K562 (cell line): ENCODE measurements around the gene HSD17B1. TPM values are rescaled to one million over a fixed set of nuclear protein-coding genes. Genes with fewer than 3 reads are reported as not detected.

Experiments used
- ARID4B ChIP-seq: sonication (generic); formaldehyde crosslinking; IDR thresholded peaks from 2 replicates; pipeline ENCODE4 v1.8.0; 2022; ENCODE audit warnings: mild to moderate bottlenecking, missing genetic modification reagents
- ATF3 ChIP-seq, 2 experiments: fragments of 450-650 bp in 1 of 2; sonication (generic) in 1 of 2; formaldehyde crosslinking in 1 of 2; IDR thresholded peaks in 1 of 2; conservative IDR thresholded peaks in 1 of 2; 2 replicates each; pipeline versions ENCODE4 v1.6.1 to v1.8.1; 2016 to 2023; ENCODE audit warnings: mild to moderate bottlenecking in 2 of 2, moderate library complexity in 2 of 2, inconsistent platforms in 1 of 2, missing genetic modification reagents in 1 of 2
- E2F8 ChIP-seq: fragments of 450-650 bp; IDR thresholded peaks from 2 replicates; pipeline ENCODE4 v1.7.1; 2018; ENCODE audit warnings: mild to moderate bottlenecking, low read depth; ENCODE audit not compliant: partially characterized antibody
- FUS ChIP-seq: fragments of 200-400 bp; formaldehyde crosslinking; optimal IDR thresholded peaks from 2 replicates; pipeline ENCODE3; 2017; ENCODE audit warnings: low read depth, low read length
- IRF1 ChIP-seq: sonication (generic); formaldehyde crosslinking; IDR thresholded peaks from 2 replicates; pipeline ENCODE4 v1.8.0; 2022; ENCODE audit warnings: missing genetic modification reagents, mild to moderate bottlenecking, borderline replicate concordance
- KAT8 ChIP-seq: fragments of 450-650 bp; IDR thresholded peaks from 2 replicates; pipeline ENCODE4 v1.6.1; 2016; ENCODE audit warnings: low read depth, mild to moderate bottlenecking
- KLF6 ChIP-seq: fragments of 250-450 bp; sonication (Bioruptor Pico); IDR thresholded peaks from 2 replicates; pipeline ENCODE4 v1.4.0; 2020; ENCODE audit warnings: mild to moderate bottlenecking, moderate library complexity, borderline replicate concordance
- MCM5 ChIP-seq: fragments of 450-650 bp; IDR thresholded peaks from 2 replicates; pipeline ENCODE4 v1.6.1; 2016; ENCODE audit warnings: low read depth
- MTA2 ChIP-seq: fragments of 450-650 bp; IDR thresholded peaks from 2 replicates; pipeline ENCODE4 v1.6.1; 2016; ENCODE audit warnings: low read depth
- NCOR1 ChIP-seq: fragments of 450-650 bp; IDR thresholded peaks from 2 replicates; pipeline ENCODE4 v1.6.1; 2016; ENCODE audit warnings: mild to moderate bottlenecking, moderate library complexity
- ZBTB17 ChIP-seq: fragments of 450-650 bp; formaldehyde crosslinking; IDR thresholded peaks from 2 replicates; pipeline ENCODE4 v1.4.0; 2020; ENCODE audit warnings: mild to moderate bottlenecking
- ZNF282 ChIP-seq: sonication (generic); formaldehyde crosslinking; IDR thresholded peaks from 2 replicates; pipeline ENCODE4 v1.8.1; 2023; ENCODE audit warnings: missing genetic modification reagents
- ZNF444 ChIP-seq: fragments of 250-450 bp; sonication (Bioruptor Pico); IDR thresholded peaks from 2 replicates; pipeline ENCODE4 v1.4.0; 2020; ENCODE audit warnings: mild to moderate bottlenecking, moderate library complexity
- ZNF668 ChIP-seq: fragments of 250-450 bp; sonication (Bioruptor Pico); IDR thresholded peaks from 2 replicates; pipeline ENCODE4 v1.8.0; 2022; ENCODE audit warnings: mild to moderate bottlenecking, inconsistent platforms
- ZNF766 ChIP-seq: fragments of 200-800 bp; sonication (Bioruptor generic); conservative IDR thresholded peaks from 2 replicates; pipeline ENCODE4 v1.6.1; 2016; ENCODE audit warnings: missing genetic modification characterization, missing compliant biosample characterization
- polyA plus RNA-seq, 8 experiments: library from polyadenylated mRNA; depleted of rRNA in 4 of 8; stranded (reverse) in 5 of 8; unstranded in 3 of 8; fragments of >200 nt; fragmentation: Nextera tagmentation in 2 of 8; fragmentation: Illumina TruSeq in 1 of 8; extraction: Ambion mirVana in 2 of 8; extraction: Trizol in 1 of 8; gene quantifications; 2 replicates each; pipeline versions ENCODE4 v1.2.1 to v1.2.3, GENCODE V29; 2011 to 2014; ENCODE audit warnings: inconsistent platforms in 1 of 8, missing spikeins in 1 of 8
- total RNA-seq, 7 experiments: library from RNA; depleted of rRNA in 6 of 7; stranded (reverse); fragments of >200 nt in 6 of 7; fragmentation: Illumina TruSeq in 2 of 7; extraction: Trizol in 2 of 7; gene quantifications; 2 replicates each; pipeline versions ENCODE4 v1.2.1 to v1.2.3, GENCODE V29; 2011 to 2021; ENCODE audit warnings: low replicate concordance in 1 of 7
- TF ChIP-seq, protein P1 (sequence below): fragments of 450-650 bp; IDR thresholded peaks from 2 replicates; pipeline ENCODE4 v1.6.1; 2016
- TF ChIP-seq, protein P2 (sequence below): fragments of 450-650 bp; formaldehyde crosslinking; conservative IDR thresholded peaks from 2 replicates; pipeline ENCODE4 v1.4.0; 2022; ENCODE audit warnings: mild to moderate bottlenecking, missing genetic modification characterization

HSD17B1 gene
- total and polyA plus RNA-seq, 9 of the 15 experiments (the other 6 are each of a cell fraction or from before 2014, with no cell fraction given) = 0.55 to 21.1 (median 3.6) TPM

DNA sequence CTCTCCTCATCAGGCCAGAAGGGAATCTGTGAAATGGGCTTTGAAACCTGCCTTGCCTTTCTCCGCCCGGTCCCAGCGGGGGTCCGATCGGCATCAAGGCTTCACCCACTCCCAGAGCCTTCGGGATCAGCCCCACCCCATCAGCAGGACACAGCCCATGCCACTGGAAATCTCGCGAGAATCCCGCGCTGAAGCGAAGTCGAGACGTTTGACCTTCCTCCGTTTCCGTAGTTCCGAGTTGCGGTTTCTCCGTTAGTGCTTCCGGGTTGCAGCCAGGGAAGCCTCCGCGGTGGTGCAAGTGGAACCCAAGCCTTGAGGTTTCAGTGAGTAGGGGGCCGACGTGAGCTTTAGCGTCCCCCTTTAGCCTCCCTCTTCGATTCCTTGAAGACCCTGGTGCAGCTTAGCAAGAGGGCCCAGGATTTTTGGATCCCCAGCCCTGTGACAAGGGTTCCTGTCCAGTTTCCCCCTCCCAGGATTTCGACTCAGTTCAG is 9.2 kb downstream of the HSD17B1 start, which contains the start of gene COASY (continued):
- no peak for TF ChIP-seq IRF1 (CRISPR knock-in tag)
- TF ChIP-seq MTA2 = peak; percentile 57; the same call in 1 of the 2 replicates
- peak; percentile 58 for TF ChIP-seq E2F8
- TF ChIP-seq ZNF444 (CRISPR knock-in tag) = no peak
- TF ChIP-seq ZNF766 (CRISPR knock-in tag) = peak; percentile 56; the same call in 1 of the 2 replicates
- no peak for TF ChIP-seq ZNF282 (CRISPR knock-in tag)
- no peak for TF ChIP-seq KAT8
- TF ChIP-seq, protein P1, sequence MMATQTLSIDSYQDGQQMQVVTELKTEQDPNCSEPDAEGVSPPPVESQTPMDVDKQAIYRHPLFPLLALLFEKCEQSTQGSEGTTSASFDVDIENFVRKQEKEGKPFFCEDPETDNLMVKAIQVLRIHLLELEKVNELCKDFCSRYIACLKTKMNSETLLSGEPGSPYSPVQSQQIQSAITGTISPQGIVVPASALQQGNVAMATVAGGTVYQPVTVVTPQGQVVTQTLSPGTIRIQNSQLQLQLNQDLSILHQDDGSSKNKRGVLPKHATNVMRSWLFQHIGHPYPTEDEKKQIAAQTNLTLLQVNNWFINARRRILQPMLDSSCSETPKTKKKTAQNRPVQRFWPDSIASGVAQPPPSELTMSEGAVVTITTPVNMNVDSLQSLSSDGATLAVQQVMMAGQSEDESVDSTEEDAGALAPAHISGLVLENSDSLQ = 0 out of 2 replicates have a peak, but pooled peaks have one; percentile 22
- TF ChIP-seq NCOR1 = peak; percentile 35; the same call in 1 of the 2 replicates
- TF ChIP-seq, protein P2, sequence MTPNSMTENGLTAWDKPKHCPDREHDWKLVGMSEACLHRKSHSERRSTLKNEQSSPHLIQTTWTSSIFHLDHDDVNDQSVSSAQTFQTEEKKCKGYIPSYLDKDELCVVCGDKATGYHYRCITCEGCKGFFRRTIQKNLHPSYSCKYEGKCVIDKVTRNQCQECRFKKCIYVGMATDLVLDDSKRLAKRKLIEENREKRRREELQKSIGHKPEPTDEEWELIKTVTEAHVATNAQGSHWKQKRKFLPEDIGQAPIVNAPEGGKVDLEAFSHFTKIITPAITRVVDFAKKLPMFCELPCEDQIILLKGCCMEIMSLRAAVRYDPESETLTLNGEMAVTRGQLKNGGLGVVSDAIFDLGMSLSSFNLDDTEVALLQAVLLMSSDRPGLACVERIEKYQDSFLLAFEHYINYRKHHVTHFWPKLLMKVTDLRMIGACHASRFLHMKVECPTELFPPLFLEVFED (CRISPR knock-in tag) = no peak
- peak; percentile 17; the same call in 1 of the 2 replicates for TF ChIP-seq KLF6 (CRISPR knock-in tag)
- no peak for TF ChIP-seq MCM5
- TF ChIP-seq ARID4B (CRISPR knock-in tag) = no peak
- no peak for TF ChIP-seq ZNF668
- no peak for TF ChIP-seq ATF3 (IDR thresholded peaks at IDR 0.05)
- TF ChIP-seq ATF3 (CRISPR knock-in tag; conservative IDR thresholded peaks at IDR 0.05) = no peak
- TF ChIP-seq ZBTB17 (CRISPR knock-in tag) = no peak
- TF ChIP-seq FUS = no peak
